Effector CD8-positive, alpha-beta T cell (primary cell): ENCODE measurements around the gene POLR2I.

ENCODE experiments used
- DNase-seq: peaks from one replicate; lab custom pipeline; 2025; lab: John Stamatoyannopoulos, UW
- total RNA-seq, 4 experiments: gene quantifications; one replicate each; lab custom pipeline; 2026; lab: John Stamatoyannopoulos, UW

Gene POLR2I
- 13.7 to 27.9 (median 15.9) reads per million in 4 experiments for total RNA-seq

DNA sequence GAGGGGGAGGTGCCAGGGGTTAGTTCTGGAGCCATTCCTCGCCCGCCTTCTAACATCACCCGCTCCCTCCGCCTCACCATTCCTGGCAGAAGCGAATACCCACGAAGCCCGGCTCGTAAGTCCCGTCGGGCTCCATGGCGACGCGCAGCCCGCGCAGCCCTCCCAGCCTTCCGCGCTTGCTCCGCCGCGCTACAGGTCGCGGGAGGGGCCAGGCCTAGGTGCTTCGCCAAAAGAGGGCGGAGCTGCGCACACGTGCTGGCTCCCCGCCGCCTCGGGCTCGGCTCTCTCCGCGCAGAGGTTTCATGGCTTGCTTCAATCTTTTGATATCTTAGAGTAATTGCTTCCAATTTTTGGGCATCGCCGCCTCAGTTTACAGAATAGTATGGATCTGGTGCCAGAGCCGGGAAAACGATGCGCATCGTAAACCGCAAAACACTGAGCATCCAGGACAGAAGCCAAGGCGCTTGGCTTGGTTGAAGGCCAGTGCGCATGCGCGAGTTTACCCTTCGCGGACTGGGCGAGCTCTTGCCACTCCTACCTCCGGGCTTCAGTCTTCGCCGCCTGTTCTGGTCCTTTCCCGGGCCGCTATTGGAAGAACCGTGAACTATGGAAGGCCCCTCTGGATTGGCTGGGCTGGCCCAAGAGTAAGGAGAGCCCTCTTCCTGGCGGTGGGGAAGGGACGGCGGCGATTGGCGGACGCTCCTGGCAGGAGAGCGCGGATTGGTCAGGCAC lies at the start of gene POLR2I:
TSS of gene POLR2I (minus strand) at position 155 of the 732 bp plus-strand sequence. CDS start at position 136, 19 bp downstream.
- DNase-seq, result peak; percentile 98

DNA sequence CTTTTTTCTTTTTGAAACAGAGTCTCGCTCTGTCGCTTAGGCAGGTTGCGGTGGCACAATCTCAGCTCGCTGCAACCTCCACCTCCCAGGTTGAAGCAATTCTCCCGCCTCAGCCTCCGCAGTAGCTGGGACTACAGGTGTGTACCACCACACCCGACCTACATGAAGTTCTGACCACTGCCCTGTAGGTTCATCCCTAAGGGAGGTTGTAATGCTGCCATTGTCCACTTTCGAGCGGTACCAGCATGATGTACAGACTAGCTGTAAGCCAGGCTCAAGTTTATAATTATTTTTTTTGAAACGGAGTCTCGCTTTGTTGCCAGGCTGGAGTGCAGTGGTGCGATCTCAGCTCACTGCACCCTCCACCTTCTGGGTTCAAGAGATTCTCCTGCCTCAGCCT lies 49.1 kb upstream of the POLR2I start:
- DNase-seq, result no peak

DNA sequence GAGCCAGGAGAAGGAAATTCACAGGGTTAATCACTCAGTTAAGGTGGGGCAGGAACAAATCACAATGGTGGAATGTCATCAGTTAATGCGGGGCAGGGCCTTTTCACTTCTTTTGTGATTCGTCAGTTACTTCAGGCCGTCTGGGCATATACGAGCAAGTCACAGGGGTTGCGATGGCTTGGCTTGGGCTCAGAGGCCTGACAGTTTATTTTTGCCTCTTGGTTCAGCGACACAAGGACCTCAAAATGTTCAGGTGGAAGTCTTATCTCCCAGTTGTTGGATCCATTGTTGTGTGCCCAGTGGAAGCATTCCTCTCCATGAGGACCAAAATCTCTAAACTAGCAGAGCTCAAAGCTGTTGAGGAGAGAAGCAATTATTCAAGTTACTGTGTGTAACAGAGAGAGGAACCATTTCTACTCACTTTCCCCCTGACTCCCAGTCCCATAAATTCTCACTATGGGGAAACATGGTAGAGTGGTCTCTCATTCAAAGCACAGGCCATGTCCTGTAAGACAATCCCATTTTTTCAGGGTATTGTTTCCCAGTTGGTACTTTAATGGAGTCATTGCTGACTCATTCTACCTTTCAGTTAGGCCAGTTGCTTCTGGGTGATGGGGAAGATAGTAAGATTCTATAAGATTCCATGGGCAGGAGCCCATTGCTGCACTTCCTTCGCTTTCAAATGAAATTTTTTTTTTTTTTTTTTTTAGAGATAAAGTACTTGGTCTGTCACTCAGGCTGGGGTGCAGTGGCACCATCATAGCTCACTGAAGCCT lies 46.3 kb upstream of the POLR2I start:
- DNase-seq, result no peak

DNA sequence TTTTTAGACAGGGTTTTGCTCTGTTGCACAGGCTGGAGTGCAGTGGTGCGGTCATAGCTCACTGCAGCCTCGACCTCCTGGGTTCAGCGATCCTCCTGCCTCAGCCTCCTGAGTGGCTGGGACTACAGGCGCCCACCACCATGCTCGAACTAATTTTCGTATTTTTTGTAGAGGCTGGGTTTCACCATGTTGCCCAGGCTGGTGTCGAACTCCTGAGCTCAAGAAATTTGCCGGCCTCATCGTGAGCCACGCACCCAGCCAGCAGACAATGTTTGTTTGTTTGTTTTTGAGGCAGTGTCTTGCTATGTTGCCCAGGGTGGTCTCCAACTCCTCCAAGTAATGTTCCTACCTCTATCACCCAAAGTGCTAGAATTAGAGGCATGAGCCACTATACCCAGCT lies 38.5 kb upstream of the POLR2I start:
- no peak for DNase-seq

DNA sequence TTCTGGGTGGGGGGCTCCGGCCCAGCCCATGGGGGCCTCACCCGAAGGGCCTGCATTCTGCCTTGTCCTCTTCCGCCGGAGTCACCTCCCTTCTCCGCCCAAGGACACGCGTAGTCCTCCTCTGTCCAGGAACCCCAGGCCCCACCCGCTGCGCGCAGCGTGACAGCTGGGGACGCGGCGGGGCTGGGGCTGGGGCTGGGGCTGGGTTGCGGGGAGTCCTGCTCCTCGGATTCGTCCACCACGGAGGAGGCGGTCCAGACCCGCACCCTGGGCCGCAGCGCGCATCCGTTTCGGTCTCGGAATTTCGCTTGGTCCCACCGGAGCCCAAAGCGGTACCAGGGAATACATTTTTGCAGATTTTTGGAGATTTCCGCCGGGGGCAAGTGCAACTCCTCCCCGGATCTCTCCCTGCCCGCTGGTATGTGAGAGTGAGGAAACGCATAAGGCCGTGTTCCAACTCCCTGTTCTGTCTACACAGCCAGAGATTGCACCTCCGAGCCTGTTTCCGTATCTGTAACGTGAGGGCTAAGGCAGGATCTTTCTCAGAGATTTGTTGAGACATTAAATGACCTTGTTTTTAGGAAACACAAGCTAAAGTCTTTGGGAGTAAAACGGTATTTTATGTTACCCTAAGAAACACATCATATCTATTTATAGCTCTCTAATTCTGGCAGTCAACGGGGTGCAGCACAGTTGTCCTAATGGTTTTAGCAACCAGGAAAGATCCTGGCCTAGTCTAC lies 37.8 kb upstream of the POLR2I start, which contains the start of gene COX7A1:
TSS of gene COX7A1 (minus strand) at position 96 of the 740 bp plus-strand sequence. CDS start at position 56, 40 bp downstream.
- no peak for DNase-seq

DNA sequence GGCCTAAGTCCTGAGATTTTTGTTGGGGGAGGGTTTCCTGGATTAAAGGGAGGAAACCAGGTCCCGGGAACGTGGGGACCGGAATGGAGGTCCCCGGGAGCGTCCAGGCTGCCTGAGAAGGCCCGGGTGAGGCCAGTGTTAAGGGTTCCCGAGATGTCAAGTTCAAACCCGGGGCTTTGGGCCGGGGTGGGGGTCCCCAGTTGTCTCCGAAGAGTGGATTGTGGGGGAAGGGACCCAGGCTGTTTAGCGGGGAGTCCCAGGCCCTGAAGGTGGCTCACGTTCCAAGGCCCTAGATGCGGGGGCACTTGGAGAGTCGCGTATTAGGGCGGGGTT lies 37.3 kb upstream of the POLR2I start:
- DNase-seq, result no peak

DNA sequence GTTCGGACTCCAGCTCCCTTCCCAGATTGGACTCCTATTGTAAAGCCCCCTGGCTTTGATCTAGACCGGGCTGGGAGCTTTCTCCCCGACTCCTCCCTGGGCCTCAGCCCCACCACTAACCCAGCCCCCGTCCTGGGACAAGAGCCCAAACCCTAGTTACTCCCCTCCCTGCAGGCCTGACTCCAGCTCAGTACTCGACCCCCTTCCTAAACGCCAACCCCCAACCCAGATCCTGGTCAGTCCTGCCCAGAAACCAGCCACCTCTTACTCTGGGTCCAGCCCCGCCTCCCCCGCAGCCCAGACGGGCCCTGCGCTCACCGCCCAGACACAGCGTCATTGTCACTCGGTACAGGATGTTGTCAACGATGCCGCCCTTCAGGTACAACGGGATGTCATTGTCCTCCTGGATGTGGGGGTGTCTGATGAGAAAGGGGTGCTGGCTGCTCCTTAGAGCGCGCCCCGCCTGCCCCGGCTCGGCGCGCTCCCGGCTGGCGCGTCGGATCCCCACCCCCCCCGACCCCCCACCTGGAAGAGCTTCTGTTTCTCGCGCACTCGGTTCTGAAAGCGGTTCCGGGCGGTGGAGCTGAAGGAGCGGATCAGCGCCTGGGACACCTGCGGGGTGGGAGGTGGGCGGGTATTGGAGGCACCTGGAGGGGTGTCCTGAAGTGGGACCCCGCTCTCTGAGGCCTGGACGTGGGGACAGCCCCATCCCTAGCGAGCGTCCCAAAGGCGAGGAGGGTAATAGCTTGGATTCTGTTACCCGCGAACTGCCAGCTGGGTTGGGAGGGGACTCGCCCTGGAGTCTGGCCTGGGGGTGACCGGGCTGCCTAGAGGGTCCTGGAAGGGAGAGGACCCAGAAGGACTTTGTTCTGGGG lies 36.7 kb upstream of the POLR2I start:
- DNase-seq, result no peak

DNA sequence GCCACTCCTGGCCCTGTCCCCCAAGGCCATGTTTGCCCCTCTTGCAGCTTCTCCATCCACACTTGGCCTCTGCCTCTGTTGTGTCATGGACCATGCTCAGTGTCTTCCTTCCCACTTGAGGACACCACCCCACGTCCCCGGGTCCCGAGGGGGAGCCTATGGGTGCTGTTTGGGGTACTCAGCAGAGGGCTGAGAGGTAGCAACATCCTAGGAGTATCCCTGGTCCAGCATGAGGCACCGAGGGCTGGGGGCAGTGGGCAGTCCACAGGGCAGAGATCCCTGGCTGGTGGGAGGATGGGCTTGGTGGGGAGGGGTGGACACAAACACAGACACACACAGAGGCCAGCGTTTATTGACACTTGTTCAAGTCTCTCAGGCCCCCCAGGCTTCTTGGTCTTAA lies 35.9 kb upstream of the POLR2I start:
- no peak for DNase-seq

DNA sequence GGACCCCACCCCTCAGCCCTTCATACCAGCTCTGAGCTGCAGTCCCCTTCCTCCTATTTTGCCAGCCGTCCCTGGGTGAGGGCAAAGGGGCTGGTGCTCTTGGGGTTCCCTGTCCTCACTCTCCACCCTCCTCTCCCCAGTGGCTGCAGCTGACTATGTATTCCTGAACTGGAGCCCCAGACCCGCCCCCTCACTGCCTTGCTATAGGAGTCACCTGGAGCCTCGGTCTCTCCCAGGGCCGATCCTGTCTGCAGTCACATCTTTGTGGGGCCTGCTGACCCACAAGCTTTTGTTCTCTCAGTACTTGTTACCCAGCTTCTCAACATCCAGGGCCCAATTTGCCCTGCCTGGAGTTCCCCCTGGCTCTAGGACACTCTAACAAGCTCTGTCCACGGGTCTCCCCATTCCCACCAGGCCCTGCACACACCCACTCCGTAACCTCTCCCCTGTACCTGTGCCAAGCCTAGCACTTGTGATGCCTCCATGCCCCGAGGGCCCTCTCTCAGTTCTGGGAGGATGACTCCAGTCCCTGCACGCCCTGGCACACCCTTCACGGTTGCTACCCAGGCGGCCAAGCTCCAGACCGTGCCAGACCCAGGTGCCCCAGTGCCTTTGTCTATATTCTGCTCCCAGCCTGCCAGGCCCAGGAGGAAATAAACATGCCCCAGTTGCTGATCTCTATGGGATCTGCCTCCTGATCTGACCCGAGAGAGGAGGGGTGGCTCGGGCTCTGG lies 35.2 kb upstream of the POLR2I start:
- no peak for DNase-seq

DNA sequence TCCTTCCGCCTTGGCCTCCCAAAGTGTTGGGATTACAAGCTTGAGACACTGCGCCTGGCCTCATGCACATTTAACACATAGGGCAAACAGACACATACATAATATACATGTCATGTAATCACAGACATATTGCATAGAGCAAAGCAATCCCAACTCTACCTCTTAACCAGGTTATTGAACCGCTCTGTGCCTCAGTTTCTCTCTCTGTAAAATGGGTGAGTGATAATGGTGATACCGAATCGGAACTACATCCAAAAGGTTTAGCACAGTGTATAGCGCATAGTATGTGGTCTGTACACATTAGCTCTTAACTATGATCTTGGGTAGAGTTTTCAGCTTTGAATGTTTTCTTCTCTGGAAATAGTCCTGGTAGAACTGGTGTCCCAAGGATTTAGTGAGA lies 29.9 kb upstream of the POLR2I start:
- no peak for DNase-seq

DNA sequence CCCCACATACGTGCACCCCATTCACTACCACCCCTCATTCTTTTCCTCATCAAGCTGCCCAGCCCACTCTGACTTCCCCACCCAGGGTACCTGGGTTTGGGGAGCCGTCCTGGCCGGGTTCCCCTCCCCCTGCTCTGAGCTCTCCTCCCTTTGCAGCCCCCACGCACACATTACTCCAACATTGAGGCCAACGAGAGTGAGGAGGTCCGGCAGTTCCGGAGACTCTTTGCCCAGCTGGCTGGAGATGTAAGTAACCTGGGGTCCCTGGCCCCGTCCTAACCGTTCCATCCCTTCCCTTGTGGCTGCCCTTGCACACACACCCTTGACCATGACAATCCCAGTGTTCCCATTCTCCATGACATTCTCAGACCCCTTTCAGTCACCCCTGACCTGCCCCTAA lies 27.8 kb upstream of the POLR2I start:
- DNase-seq, result no peak

DNA sequence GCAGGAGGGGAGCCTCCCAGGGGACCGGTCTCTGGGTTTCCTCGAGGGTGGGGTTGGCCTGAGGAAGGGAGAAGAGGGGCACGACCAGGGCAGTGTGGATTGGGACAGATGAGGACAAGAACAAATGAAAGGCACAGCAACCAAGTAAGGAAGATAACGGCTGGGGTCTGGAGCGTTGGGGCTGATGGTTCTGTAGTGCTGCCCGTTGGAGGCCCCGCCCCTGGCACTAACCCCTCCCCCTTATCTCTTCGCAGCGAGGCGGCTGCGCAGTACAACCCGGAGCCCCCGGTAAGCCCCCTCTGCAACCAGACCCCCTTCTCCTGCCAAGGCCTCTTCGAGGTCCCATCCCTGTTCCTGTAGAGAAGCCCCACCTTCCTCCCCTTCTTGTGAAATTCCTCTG lies 27.4 kb upstream of the POLR2I start:
- no peak for DNase-seq

DNA sequence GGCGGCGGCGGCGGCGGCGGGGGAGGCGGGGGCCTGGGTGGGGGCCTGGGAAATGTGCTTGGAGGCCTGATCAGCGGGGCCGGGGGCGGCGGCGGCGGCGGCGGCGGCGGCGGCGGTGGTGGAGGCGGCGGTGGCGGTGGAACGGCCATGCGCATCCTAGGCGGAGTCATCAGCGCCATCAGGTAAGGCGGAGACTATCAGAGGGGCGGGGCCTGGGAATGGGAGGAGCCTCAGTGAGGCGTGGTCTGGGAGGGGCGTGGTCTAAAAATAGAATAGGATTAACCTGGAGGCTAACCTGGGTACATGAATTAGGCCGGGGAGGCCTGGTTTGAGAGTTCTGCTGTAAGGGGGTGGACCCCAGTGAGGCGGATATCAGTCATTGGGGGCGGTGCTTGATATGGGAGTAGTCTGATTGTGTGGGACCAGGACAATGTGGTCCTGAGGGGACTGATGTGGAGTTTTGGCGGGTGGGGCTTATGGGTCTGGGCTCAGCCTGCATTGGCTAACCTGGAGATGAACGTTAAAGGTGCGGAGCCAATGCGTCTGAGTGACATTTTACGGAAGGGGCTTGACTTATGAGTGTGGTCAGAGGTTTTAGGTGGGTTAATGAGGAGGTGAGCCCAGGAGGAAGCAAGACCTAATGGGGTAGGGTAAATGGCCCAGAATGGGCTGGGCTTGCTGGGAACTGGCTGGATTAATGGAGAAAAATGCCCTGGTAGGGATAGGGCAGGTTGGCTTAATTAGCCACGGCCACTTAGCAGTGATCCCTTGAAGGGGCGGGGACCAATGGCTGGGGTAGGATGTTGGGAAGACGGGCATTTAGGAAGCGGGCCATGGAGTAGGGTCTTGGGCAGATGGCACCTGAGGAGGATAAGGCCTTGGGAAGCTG lies 26.6 kb upstream of the POLR2I start:
- DNase-seq, result peak; percentile 88

DNA sequence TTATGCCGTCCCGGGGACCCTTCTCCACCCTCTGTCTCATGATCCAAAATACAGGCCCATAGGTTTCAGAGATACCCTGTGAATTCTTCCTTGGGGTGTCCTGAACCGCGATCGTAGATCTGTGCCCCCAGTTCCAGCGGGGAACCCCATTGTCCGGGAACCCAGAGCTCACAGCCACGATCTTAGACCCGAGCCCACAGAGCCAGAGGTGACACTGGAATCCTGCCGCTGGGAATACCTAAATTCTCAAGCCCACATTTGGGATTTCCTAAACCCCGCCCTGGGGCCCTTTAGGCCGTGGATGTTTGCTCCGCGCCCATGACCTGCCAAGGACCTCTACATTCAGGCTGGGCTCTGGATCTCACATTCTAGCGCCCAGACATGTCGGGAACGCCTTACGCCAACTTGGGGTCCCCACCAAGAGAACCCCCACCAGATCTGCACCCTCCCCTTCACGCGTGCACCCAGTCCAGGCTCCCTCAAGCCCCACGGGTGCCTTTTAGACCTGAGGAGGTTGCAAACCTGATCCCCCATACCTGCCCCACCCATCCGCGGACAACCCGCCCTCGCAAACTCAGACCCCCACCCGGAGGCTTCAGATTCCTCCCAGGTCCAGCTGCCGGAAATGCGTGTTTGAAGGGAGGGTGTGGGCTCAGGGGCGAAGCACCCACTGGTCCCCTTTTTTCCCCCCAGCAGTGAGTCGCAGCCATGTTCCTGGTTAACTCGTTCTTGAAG lies 25.8 kb upstream of the POLR2I start:
- DNase-seq, result peak; percentile 58

DNA sequence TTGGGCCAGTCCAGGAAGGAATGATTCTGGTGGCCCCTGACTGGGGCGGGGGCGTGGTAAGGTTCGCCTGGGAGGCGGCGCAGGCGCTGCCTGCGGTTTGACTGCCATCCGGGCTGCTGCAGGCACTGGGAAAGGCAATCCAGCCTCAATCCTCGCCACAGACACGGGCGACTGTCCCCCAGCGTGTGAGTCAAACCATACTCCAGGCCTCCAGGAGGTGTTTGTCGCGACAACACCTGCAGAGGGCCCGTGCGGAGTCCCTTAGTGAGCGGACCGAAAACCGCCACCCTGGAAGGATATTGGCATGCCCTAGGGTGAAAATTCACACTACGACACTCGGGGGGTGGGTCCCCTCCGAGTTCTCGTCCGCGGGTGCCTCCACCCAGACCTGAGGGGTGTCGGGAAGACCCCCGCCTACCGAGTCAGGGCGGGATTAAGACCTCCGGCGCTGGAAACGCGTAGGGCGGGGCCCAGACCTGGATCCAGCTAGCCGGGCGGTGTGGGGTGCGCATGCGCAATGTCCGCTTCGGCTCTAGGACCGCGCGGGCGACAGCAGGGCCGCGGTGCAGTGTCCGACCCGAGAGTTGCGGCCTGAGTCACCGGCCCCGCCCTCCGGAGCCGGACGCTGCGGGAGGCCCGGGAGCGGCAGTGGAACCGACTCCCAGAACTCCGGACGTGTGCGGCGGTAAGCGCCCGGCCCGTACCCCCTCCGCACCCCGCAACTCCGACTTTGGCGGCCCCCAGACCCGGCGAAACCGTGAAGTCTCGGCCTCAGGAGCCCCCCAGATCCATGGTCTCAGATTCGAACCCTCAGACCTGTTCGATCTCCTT lies 25.0 kb upstream of the POLR2I start, which contains the start of gene CAPNS1:
TSS of gene CAPNS1 (plus strand) at position 594 of the 831 bp plus-strand sequence. CDS start 946 bp downstream, outside the sequence.
- DNase-seq, result peak; percentile 83

DNA sequence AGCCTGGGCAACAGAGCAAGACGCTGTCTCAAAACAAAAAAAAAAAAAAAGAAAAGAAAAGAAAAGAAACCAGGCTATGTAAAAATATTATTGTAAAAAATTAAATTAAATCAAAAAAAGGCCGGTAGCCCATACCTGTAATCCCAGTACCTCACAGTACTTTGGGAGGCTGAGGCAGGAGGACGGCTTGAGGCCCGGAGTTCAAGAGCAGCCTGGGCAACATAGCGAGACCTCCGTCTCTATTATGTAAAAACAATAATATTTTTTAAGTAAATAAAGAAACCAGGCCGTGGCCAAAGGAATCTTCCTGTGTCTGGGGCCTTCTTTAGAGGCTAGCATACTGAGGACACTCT lies 24.4 kb upstream of the POLR2I start:
- no peak for DNase-seq

DNA sequence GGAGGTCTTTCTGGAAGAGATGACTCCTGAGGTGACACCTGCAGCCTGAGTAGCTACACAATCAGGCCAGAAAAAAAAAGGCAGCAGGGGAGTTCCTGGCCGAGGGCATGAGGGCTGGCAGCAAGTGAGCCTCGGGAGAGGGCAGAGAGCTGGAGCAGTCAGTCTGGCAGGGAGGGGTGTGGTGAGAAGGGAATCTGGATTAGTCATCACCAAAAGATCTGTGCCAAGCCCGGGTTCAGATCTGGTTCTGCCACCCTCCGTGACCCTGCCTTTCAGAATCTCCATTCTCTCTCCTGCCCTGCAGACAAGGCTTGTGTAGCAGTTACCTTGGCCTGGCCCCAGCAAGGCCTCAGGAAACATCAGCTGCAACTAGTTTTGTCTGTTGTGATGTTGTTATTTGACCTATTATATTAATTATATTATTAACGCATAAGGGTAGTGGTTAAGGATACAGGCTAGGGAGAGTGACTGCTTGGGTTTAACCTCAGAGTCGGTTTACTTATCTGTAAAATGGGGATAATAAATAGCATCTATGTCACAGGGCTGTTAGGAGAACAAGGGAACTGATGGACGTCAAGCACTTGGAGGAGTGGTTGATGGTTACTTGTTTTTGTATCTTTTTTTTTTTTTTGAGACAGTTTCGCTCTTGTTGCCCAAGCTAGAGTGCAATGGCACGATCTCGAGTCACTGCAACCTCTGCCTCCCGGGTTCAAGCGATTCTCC lies 22.4 kb upstream of the POLR2I start:
- DNase-seq, result no peak
